MM.1S (cell line): Measurements from ENCODE around the gene TRPC1.

Source experiments
- DNase-seq: peaks from one replicate; pipeline ENCODE4 v3.0.0-alpha.2; 2015
- H2AFZ ChIP-seq: fragments of 300-600 bp; sonication (generic); 2 replicates; pipeline ENCODE4 v1.6.0; 2016; ENCODE audit warnings: antibody characterized with exemption, low read length
- H3F3A ChIP-seq: fragments of 300-600 bp; sonication (generic); 2 replicates; pipeline ENCODE4 v1.6.1; 2016; ENCODE audit warnings: mild to moderate bottlenecking, antibody characterized with exemption, low read length, moderate library complexity, mixed read lengths; ENCODE audit not compliant: insufficient read depth
- H3K27ac ChIP-seq: fragments of 300-600 bp; sonication (generic); 2 replicates; pipeline ENCODE4 v1.5.1; 2016; ENCODE audit warnings: mild to moderate bottlenecking, low read length
- H3K27me3 ChIP-seq: fragments of 300-600 bp; sonication (generic); replicated peaks from 2 replicates; pipeline ENCODE4 v1.6.0; 2016; ENCODE audit warnings: low read length; ENCODE audit not compliant: insufficient read depth
- H3K36me3 ChIP-seq: fragments of 300-600 bp; sonication (generic); replicated peaks from 2 replicates; pipeline ENCODE4 v1.6.1; 2016; ENCODE audit warnings: mild to moderate bottlenecking, low read length, mixed read lengths; ENCODE audit not compliant: insufficient read depth
- H3K4me1 ChIP-seq: fragments of 300-600 bp; sonication (generic); 2 replicates; pipeline ENCODE4 v1.6.1; 2016; ENCODE audit warnings: low read length, mixed read lengths
- H3K4me2 ChIP-seq: fragments of 300-600 bp; sonication (generic); 2 replicates; pipeline ENCODE4 v1.6.0; 2016; ENCODE audit warnings: low read depth, low read length
- H3K4me3 ChIP-seq: fragments of 300-600 bp; sonication (generic); 2 replicates; pipeline ENCODE4 v1.5.1; 2016; ENCODE audit warnings: low read length, mixed read lengths
- H3K79me2 ChIP-seq: fragments of 300-600 bp; sonication (generic); 2 replicates; pipeline ENCODE4 v1.6.1; 2016; ENCODE audit warnings: mixed run types, low read length, mixed read lengths
- H3K9ac ChIP-seq: fragments of 300-600 bp; sonication (generic); 2 replicates; pipeline ENCODE4 v1.6.1; 2016; ENCODE audit warnings: low read length, mixed read lengths
- H3K9me2 ChIP-seq: fragments of 300-600 bp; sonication (generic); replicated peaks from 2 replicates; pipeline ENCODE4 v1.6.1; 2016; ENCODE audit warnings: mild to moderate bottlenecking, low read length, mixed read lengths; ENCODE audit not compliant: insufficient read depth
- H3K9me3 ChIP-seq: fragments of 300-600 bp; sonication (generic); replicated peaks from 2 replicates; pipeline ENCODE4 v1.6.1; 2016; ENCODE audit warnings: mild to moderate bottlenecking, low read length, mixed read lengths; ENCODE audit not compliant: insufficient read depth
- H4K20me1 ChIP-seq: fragments of 300-600 bp; sonication (generic); 2 replicates; pipeline ENCODE4 v1.6.1; 2016; ENCODE audit warnings: mild to moderate bottlenecking, low read length, moderate library complexity, mixed read lengths; ENCODE audit not compliant: insufficient read depth
- EZH2 ChIP-seq: fragments of 300-600 bp; sonication (generic); optimal IDR thresholded peaks from 2 replicates; pipeline ENCODE3; 2017; ENCODE audit warnings: low read depth, mild to moderate bottlenecking, antibody characterized with exemption, low read length, mixed read lengths
- EZH2phosphoT487 ChIP-seq: fragments of 300-600 bp; sonication (generic); IDR thresholded peaks from 2 replicates; pipeline ENCODE4 v1.6.1; 2018; ENCODE audit warnings: antibody characterized with exemption, low read length
- TF ChIP-seq, protein P1 (sequence below): fragments of 300-600 bp; sonication (generic); IDR thresholded peaks from 2 replicates; pipeline ENCODE4 v1.5.1; 2016; ENCODE audit warnings: antibody characterized with exemption, low read length, mixed read lengths

TRPC1 gene

DNA sequence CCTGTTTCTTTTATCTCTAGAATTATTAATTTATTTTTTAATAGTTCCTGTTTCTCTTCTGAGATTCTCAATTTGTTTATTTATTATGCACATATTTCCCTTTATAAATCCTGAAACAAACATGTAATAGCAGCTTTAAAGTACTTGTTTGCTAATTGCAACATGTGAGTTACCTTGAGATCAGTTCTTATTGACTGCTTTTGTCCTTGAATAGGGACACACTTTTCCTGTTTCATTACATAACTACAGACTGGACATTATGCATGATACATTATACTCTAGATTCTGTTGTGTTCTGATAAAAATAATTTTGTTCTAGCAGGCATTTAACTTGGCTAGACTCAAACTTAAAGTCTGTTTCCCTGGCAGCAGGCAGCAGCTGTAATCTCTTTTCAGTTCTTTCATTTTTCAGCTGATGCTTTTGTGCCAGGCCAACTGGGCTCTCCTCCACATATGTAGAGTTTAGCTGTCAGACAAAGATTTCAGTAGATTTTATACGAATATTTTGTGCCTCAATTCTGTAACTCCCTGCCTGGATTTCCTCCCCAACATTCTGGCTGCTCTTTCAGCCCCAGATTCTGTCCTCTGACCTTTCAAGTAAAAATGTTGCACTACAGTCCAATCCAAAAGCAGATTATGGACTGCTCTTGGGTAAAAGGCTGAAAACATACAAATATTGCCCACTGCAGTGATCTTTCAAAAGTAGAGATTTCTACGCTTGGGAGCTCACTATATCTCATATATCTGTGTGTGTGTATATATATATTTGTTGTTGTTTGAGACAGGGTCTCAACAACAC lies 123.1 kb downstream of the TRPC1 start:
- H3K4me2 ChIP-seq = no peak overlapping the region
- H3K4me3 ChIP-seq = no peak overlapping the region
- H3K9me2 ChIP-seq = no peaks in the 10 kb centered on the region
- H3K9ac ChIP-seq = no peak overlapping the region
- H3K27me3 ChIP-seq = no peaks in the 10 kb centered on the region
- no peaks in the 10 kb centered on the region for H3F3A ChIP-seq
- H4K20me1 ChIP-seq = no peaks in the 10 kb centered on the region
- H3K4me1 ChIP-seq = no peaks in the 10 kb centered on the region
- DNase-seq = no peak
- TF ChIP-seq EZH2 (no peak), EZH2phosphoT487 (no peak)
- TF ChIP-seq, protein P1, sequence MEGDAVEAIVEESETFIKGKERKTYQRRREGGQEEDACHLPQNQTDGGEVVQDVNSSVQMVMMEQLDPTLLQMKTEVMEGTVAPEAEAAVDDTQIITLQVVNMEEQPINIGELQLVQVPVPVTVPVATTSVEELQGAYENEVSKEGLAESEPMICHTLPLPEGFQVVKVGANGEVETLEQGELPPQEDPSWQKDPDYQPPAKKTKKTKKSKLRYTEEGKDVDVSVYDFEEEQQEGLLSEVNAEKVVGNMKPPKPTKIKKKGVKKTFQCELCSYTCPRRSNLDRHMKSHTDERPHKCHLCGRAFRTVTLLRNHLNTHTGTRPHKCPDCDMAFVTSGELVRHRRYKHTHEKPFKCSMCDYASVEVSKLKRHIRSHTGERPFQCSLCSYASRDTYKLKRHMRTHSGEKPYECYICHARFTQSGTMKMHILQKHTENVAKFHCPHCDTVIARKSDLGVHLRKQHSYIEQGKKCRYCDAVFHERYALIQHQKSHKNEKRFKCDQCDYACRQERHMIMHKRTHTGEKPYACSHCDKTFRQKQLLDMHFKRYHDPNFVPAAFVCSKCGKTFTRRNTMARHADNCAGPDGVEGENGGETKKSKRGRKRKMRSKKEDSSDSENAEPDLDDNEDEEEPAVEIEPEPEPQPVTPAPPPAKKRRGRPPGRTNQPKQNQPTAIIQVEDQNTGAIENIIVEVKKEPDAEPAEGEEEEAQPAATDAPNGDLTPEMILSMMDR = no peak
- H3K27ac ChIP-seq = no peak overlapping the region
- H3K9me3 ChIP-seq = no peaks in the 10 kb centered on the region
- no peak overlapping the region for H2AFZ ChIP-seq
- H3K79me2 ChIP-seq = no peaks in the 10 kb centered on the region
- no peaks in the 10 kb centered on the region for H3K36me3 ChIP-seq

DNA sequence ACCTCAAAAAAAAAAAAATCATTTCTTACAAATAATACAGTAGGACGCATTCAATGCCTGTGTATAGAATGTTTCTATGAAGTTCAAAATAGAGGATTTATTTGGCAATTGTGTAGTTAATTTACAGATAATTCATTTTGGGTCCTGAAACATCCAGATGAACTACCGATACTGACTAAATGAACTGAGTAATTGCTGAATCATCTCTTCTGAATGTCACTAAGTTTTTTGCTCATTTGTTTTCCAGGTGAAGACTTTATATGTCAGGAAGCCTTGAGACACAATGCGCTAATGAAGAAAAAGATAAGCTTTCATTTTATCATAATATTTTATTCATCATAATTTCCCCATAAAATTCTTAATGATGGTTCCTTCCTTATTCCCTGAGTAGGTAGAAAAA lies 125.3 kb downstream of the TRPC1 start:
- Histone ChIP-seq H3K9me3 (no peaks in the 10 kb centered on the region), H3F3A (no peaks in the 10 kb centered on the region), H3K27me3 (no peaks in the 10 kb centered on the region), H3K4me1 (no peaks in the 10 kb centered on the region), H3K27ac (no peak overlapping the region), H4K20me1 (no peaks in the 10 kb centered on the region), H3K36me3 (no peaks in the 10 kb centered on the region), H3K9me2 (no peaks in the 10 kb centered on the region), H2AFZ (no peak overlapping the region), H3K79me2 (no peaks in the 10 kb centered on the region), H3K9ac (no peak overlapping the region), H3K4me2 (no peak overlapping the region), H3K4me3 (no peak overlapping the region)
- DNase-seq = no peak
- TF ChIP-seq, protein P1 = no peak
- no peak for TF ChIP-seq EZH2
- no peak for TF ChIP-seq EZH2phosphoT487

DNA sequence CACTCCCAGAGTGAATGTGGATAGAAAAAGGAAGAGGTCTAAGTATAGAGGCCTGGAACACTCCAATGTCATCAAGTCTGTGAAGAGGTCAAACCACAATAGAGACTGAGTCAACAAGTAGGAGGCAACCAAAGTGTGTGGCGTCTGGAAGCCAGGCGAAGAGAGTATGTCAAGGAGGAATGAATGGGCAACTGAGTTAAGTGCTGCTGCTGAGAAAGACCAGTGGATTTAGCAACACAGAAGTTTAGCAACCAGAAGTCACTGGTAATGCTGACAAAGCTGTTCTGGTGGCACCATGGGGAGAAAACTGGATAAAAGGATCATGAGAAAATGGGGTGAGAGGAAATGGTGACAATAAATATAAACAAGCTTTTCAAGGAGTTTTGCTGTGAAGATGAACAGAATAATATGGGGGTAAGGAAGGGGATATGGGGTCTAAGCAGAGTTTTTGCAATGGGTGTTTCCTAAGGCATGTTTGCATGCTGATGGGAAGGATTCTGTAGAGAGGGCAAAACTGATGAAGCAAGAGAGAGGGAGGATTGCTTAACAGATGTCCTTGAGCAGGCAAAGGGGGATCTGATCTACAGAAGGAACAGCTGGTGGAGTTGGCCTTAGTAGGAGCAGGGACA lies 126.7 kb downstream of the TRPC1 start:
- TF ChIP-seq EZH2 = no peak
- no peak for DNase-seq
- Histone ChIP-seq H3K27ac (no peak overlapping the region), H3K9me3 (no peaks in the 10 kb centered on the region), H3K27me3 (no peaks in the 10 kb centered on the region), H2AFZ (no peak overlapping the region), H3F3A (no peaks in the 10 kb centered on the region), H3K36me3 (no peaks in the 10 kb centered on the region), H3K79me2 (no peaks in the 10 kb centered on the region), H3K9me2 (no peaks in the 10 kb centered on the region), H3K9ac (no peak overlapping the region), H3K4me2 (no peak overlapping the region), H4K20me1 (no peaks in the 10 kb centered on the region), H3K4me3 (no peak overlapping the region), H3K4me1 (no peaks in the 10 kb centered on the region)

DNA sequence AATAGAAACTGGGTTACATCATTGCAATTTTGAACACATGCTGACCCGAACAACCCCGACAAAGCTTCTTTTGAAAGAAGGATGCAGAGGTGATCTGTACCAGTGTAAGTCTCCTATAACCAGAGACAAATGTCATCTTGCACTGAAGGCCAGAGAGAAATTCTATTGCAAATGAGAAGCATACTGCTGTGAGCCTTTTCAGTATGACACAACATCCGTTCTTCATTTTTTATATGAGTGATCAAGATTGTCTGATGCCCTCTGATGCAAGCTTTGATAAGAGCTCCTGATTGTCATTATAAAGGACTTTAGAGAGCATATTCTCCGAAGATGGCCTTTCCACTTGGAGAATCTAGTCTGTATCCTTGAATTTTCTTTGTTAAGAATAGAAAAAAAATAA lies 128.2 kb downstream of the TRPC1 start:
- Histone ChIP-seq H3K4me3 (no peak overlapping the region), H3K9me3 (no peaks in the 10 kb centered on the region), H4K20me1 (no peaks in the 10 kb centered on the region), H3K27me3 (no peaks in the 10 kb centered on the region), H3K9me2 (no peaks in the 10 kb centered on the region), H2AFZ (no peak overlapping the region), H3K4me1 (no peaks in the 10 kb centered on the region), H3K36me3 (no peaks in the 10 kb centered on the region), H3K4me2 (no peak overlapping the region), H3K9ac (no peak overlapping the region), H3K27ac (no peak overlapping the region), H3K79me2 (no peaks in the 10 kb centered on the region), H3F3A (no peaks in the 10 kb centered on the region)
- TF ChIP-seq, protein P1 = no peak
- DNase-seq = no peak
